IPS-11a (cell line): ENCODE results near the gene AMOTL1.
"Not testable (repeated sequence)": the region's sequence is repeated elsewhere in the genome, so short reads cannot be mapped to it uniquely, and the experiment has no call there.

Experiments
- H3K4me3 ChIP-seq: one replicate; pipeline ENCODE4 v1.5.1; 2013; ENCODE audit warnings: low read depth, low read length, control low read depth

Gene AMOTL1

GRCh38 chr11:94853288-94853687 is 85.1 kb downstream of the AMOTL1 start:
- H3K4me3 ChIP-seq, result not testable (repeated sequence)

GRCh38 chr11:94853836-94854235 is 85.7 kb downstream of the AMOTL1 start:
- H3K4me3 ChIP-seq, result no peak overlapping the region

- H3K4me3 ChIP-seq, result no peak overlapping the region
These were observed 86.8 kb downstream of the AMOTL1 start for GRCh38 chr11:94854770-94855633.

GRCh38 chr11:94855666-94856065 is 87.5 kb downstream of the AMOTL1 start:
- no peak overlapping the region for H3K4me3 ChIP-seq

GRCh38 chr11:94856443-94856842 is 88.3 kb downstream of the AMOTL1 start:
- H3K4me3 ChIP-seq, result no peak overlapping the region

- no peak overlapping the region for H3K4me3 ChIP-seq
These were observed 89.2 kb downstream of the AMOTL1 start for GRCh38 chr11:94857337-94857736.

- H3K4me3 ChIP-seq, result no peak overlapping the region
These were observed 90.0 kb downstream of the AMOTL1 start for GRCh38 chr11:94858012-94858705.

- no peak overlapping the region for H3K4me3 ChIP-seq
These were observed 92.2 kb downstream of the AMOTL1 start for GRCh38 chr11:94860333-94860732.

- no peak overlapping the region for H3K4me3 ChIP-seq
These were observed 93.2 kb downstream of the AMOTL1 start for GRCh38 chr11:94861306-94861845.

GRCh38 chr11:94862926-94863880 is 95.0 kb downstream of the AMOTL1 start:
- no peak overlapping the region for H3K4me3 ChIP-seq

GRCh38 chr11:94864506-94865045 is 96.4 kb downstream of the AMOTL1 start:
- H3K4me3 ChIP-seq, result no peak overlapping the region

GRCh38 chr11:94866231-94866822 is 98.2 kb downstream of the AMOTL1 start:
- no peak overlapping the region for H3K4me3 ChIP-seq

GRCh38 chr11:94866936-94867795 is 99.0 kb downstream of the AMOTL1 start:
- H3K4me3 ChIP-seq, result no peak overlapping the region

GRCh38 chr11:94868468-94868867 is 100.3 kb downstream of the AMOTL1 start:
- no peak overlapping the region for H3K4me3 ChIP-seq

GRCh38 chr11:94869186-94869585 is 101.0 kb downstream of the AMOTL1 start:
- no peak overlapping the region for H3K4me3 ChIP-seq

- no peak overlapping the region for H3K4me3 ChIP-seq
These were observed 102.3 kb downstream of the AMOTL1 start for GRCh38 chr11:94870422-94870821.

GRCh38 chr11:94871491-94872185 is 103.5 kb downstream of the AMOTL1 start:
- H3K4me3 ChIP-seq, result no peak overlapping the region

GRCh38 chr11:94873916-94874540 is 105.9 kb downstream of the AMOTL1 start:
- H3K4me3 ChIP-seq, result no peak overlapping the region
